Smooth muscle cell (in vitro differentiated cells): ENCODE data around the gene PDLIM3. TPM values are rescaled to one million over a fixed set of nuclear protein-coding genes. Genes with fewer than 3 reads are reported as not detected.

Experiments used
- DNase-seq: peaks from one replicate; lab custom pipeline; 2025; ENCODE audit not compliant: unreplicated experiment; lab: John Stamatoyannopoulos, UW
- H2AFZ ChIP-seq: fragments of 200-600 bp; sonication (generic); 2 replicates; pipeline ENCODE4 v1.6.0; 2016; ENCODE audit warnings: antibody characterized with exemption, low read depth, mild to moderate bottlenecking
- H3F3A ChIP-seq: fragments of 200-600 bp; sonication (generic); 2 replicates; pipeline ENCODE4 v1.6.0; 2017; ENCODE audit warnings: antibody characterized with exemption, low read depth
- H3K27ac ChIP-seq: fragments of 200-600 bp; sonication (generic); 2 replicates; pipeline ENCODE4 v1.5.1; 2016; ENCODE audit warnings: low read depth, mild to moderate bottlenecking
- H3K27me3 ChIP-seq: fragments of 200-600 bp; sonication (generic); 2 replicates; pipeline ENCODE4 v1.6.1; 2016; ENCODE audit warnings: low read depth, mild to moderate bottlenecking
- H3K36me3 ChIP-seq: fragments of 200-600 bp; sonication (generic); 2 replicates; pipeline ENCODE4 v1.5.1; 2016; ENCODE audit warnings: low read depth
- H3K4me1 ChIP-seq: fragments of 200-600 bp; sonication (generic); 2 replicates; pipeline ENCODE4 v1.5.1; 2016; ENCODE audit warnings: low read depth
- H3K4me2 ChIP-seq: fragments of 200-600 bp; sonication (generic); 2 replicates; pipeline ENCODE4 v1.6.0; 2016; ENCODE audit warnings: mild to moderate bottlenecking
- H3K4me3 ChIP-seq: fragments of 200-600 bp; sonication (generic); 2 replicates; pipeline ENCODE4 v1.5.1; 2016; ENCODE audit warnings: mild to moderate bottlenecking
- H3K79me2 ChIP-seq: fragments of 200-600 bp; sonication (generic); 2 replicates; pipeline ENCODE4 v1.6.0; 2016; ENCODE audit warnings: low read depth, mild to moderate bottlenecking
- H3K9ac ChIP-seq: fragments of 200-600 bp; sonication (generic); 2 replicates; pipeline ENCODE4 v1.6.0; 2016; ENCODE audit warnings: low read depth
- H3K9me3 ChIP-seq: fragments of 200-600 bp; sonication (generic); replicated peaks from 2 replicates; pipeline ENCODE4 v1.5.1; 2016; ENCODE audit warnings: low read depth
- H4K20me1 ChIP-seq: fragments of 200-600 bp; sonication (generic); 2 replicates; pipeline ENCODE4 v1.6.0; 2016; ENCODE audit warnings: low read depth
- WGBS: methylation state at CpG from one replicate; pipeline ENCODE4 v1.1.7; 2016; ENCODE audit warnings: low lambda C conversion rate; 5-methylcytosine and 5-hydroxymethylcytosine counted together
- polyA plus RNA-seq: library from polyadenylated mRNA; unstranded; fragments of >200 nt; fragmentation: Nextera tagmentation; extraction: Ambion mirVana; gene quantifications from 2 replicates; pipeline ENCODE4 v1.2.1, GENCODE V29; 2016
- total RNA-seq: library from RNA; depleted of rRNA; stranded (reverse); fragments of >200 nt; gene quantifications from 2 replicates; pipeline ENCODE4 v1.2.3, GENCODE V29; 2014
- TF ChIP-seq, protein P1 (sequence below): fragments of 200-600 bp; sonication (generic); IDR thresholded peaks from 2 replicates; pipeline ENCODE4 v1.5.1; 2017; ENCODE audit warnings: borderline replicate concordance, mild to moderate bottlenecking, antibody characterized with exemption; ENCODE audit not compliant: insufficient read depth, poor library complexity, severe bottlenecking

The PDLIM3 gene
- total and polyA plus RNA-seq, 2 experiments from 2014 or later = 356 to 691 TPM

DNA sequence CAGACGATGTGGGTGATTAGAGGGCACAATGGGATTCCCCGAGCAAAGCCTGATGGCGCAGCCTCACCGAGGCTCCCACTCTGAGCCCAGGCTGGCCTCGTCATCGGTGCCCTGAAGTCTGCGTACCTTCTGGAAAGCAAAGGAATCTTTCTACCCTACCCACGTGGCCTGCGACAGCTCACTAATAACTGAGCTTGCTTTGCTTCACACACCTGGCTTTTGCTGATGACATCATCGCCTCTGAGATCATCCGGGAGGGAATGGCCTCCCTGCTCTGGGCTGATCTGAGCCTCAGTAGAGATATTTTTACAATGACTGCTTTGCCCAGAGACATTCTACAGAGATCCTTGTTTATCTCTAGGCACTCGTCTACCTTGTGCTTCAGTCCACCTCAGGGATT lies 45.4 kb upstream of the PDLIM3 start:
- Histone ChIP-seq H3K4me2 (no peak overlapping the region), H3K4me3 (no peak overlapping the region), H4K20me1 (no peaks in the 10 kb centered on the region), H3K9me3 (no peaks in the 10 kb centered on the region), H3K27me3 (no peaks in the 10 kb centered on the region), H2AFZ (no peak overlapping the region), H3K9ac (peak overlapping the region; percentile 17), H3K4me1 (peaks cover 14% of the 10 kb centered on the region), H3F3A (peaks cover 4% of the 10 kb centered on the region), H3K79me2 (no peaks in the 10 kb centered on the region), H3K36me3 (no peaks in the 10 kb centered on the region), H3K27ac (peak overlapping the region; percentile 69)
- 73% methylated on average over 12 of the region's 12 CpGs for WGBS
- no peak for DNase-seq
- TF ChIP-seq, protein P1, sequence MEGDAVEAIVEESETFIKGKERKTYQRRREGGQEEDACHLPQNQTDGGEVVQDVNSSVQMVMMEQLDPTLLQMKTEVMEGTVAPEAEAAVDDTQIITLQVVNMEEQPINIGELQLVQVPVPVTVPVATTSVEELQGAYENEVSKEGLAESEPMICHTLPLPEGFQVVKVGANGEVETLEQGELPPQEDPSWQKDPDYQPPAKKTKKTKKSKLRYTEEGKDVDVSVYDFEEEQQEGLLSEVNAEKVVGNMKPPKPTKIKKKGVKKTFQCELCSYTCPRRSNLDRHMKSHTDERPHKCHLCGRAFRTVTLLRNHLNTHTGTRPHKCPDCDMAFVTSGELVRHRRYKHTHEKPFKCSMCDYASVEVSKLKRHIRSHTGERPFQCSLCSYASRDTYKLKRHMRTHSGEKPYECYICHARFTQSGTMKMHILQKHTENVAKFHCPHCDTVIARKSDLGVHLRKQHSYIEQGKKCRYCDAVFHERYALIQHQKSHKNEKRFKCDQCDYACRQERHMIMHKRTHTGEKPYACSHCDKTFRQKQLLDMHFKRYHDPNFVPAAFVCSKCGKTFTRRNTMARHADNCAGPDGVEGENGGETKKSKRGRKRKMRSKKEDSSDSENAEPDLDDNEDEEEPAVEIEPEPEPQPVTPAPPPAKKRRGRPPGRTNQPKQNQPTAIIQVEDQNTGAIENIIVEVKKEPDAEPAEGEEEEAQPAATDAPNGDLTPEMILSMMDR = no peak

DNA sequence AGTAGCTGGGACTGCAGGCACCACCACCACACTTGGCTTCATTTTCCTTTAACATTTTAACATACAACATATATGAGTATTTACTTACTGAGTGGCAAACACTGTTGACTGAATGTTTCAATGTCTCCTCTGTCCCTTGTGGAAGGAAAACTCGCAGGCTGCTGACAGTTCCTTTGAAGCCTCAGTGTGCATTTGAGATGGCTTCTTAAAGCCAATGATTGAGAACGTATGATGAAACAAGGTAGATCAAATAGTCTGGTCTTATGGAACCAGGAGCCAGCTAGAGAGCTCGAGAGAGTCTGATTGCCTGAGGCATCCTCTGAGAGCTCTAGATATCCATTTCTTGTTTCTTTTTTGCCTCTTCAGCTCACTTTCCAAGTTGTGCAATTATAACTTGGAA lies 43.0 kb upstream of the PDLIM3 start:
- Histone ChIP-seq H3K4me1 (peaks cover 30% of the 10 kb centered on the region), H3K9ac (no peak overlapping the region), H3K9me3 (no peaks in the 10 kb centered on the region), H3K36me3 (no peaks in the 10 kb centered on the region), H3K27me3 (no peaks in the 10 kb centered on the region), H3F3A (peaks cover 11% of the 10 kb centered on the region), H3K4me2 (peak overlapping the region; percentile 63), H3K27ac (peak overlapping the region; percentile 96), H4K20me1 (no peaks in the 10 kb centered on the region), H3K79me2 (no peaks in the 10 kb centered on the region), H3K4me3 (no peak overlapping the region), H2AFZ (no peak overlapping the region)
- TF ChIP-seq, protein P1 = no peak
- no peak for DNase-seq
- WGBS = 75% methylated on average over 3 of the region's 3 CpGs

DNA sequence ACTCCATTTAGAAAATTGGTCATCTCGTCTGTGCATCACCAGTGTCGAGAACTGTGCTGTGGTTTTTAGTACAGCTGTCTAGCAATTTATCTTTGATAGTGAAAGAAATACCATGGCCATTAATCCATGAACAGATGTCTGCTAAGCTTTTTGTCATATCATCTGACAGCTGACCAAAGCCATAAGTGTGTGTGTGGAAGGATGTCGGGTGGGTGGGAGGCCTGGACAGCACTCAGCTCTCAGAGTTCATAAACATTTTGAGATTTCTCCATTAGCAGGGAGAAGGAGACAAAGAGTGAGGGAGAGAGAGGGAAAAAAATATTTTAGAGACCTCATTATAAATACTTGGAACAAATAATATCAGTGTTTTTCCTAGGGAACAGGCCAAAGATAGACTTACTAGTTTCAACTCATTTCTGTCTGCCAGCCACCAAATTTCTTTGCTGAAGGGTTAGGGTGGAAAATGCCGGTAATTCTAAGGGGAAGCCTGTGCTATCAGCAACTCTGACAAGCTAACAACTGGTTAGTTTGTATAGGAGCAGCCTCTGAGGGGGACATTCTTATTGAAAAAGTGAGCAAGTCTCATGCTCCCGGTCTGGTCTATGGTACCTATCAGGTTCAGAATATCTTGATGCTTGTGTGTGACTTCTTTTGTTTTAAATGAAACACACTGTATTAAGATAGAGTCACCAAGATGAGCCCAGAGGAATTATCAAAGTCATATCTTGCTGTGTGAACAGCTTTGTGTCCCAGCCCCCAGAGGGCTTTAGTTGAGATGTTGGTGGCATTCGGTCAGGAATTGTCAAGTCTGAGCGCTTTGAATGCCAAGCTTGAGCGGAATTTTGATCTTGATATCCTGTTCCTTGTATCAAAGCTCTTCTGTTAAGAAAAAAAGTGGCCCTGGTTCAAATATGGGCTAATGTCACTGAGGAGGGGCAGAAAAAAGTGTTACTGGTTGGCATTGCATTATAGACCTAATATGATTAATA lies 41.9 kb upstream of the PDLIM3 start:
- Histone ChIP-seq H3F3A (peaks cover 14% of the 10 kb centered on the region), H3K4me3 (no peak overlapping the region), H3K79me2 (no peaks in the 10 kb centered on the region), H3K27ac (peak overlapping the region; percentile 96), H3K4me2 (peak overlapping the region; percentile 63), H2AFZ (peak overlapping the region; percentile 29), H4K20me1 (no peaks in the 10 kb centered on the region), H3K36me3 (no peaks in the 10 kb centered on the region), H3K9me3 (no peaks in the 10 kb centered on the region), H3K9ac (peak overlapping the region; percentile 85), H3K4me1 (peaks cover 36% of the 10 kb centered on the region), H3K27me3 (no peaks in the 10 kb centered on the region)
- 26% methylated on average over 8 of the region's 8 CpGs for WGBS
- no peak for DNase-seq
- TF ChIP-seq, protein P1 = no peak
